NCI-H187 (cell line): ENCODE measurements around the gene KCNAB1.
"Not testable (repeated sequence)": the region's sequence is repeated elsewhere in the genome, so short reads cannot be mapped to it uniquely, and the experiment has no call there.

ENCODE experiments used
- DNase-seq, 2 experiments: peaks; one replicate each; lab custom pipeline; 2025; lab: John Stamatoyannopoulos, UW

KCNAB1 gene

GRCh38 chr3:156273111-156273694 is 152.8 kb downstream of the KCNAB1 start:
- DNase-seq, result no peak

GRCh38 chr3:156274791-156275190 is 154.4 kb downstream of the KCNAB1 start:
- DNase-seq, result no peak

DNA sequence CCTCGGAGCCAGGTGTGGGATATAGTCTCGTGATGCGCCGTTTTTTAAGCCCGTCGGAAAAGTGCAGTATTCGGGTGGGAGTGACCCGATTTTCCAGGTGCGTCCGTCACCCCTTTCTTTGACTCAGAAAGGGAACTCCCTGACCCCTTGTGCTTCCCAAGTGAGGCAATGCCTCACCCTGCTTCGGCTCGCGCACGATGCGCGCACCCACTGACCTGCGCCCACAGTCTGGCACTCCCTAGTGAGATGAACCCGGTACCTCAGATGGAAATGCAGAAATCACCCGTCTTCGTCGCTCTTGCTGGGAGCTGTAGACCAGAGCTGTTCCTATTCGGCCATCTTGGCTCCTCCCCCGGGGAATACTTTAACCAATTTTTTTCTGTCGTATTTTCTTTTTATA is 164.3 kb downstream of the KCNAB1 start:
- not testable (repeated sequence) for DNase-seq

DNA sequence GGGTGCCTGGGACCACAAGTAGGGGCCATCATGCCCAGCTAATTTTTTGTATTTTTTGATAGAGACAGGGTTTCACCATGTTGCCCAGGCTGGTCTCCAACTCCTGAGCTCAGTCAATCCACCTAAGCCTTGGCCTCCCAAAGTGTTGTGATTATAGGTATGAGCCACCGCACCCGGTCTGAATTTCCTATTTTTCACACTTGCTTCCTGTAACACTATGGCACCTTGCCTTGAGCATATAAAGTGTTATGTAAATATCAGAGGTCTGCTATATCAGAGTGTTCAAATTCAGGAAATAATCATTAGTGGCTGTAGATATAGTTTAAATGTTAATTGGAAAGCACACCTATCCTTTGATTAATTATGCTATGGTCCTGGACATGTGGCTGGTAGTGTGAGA is 165.2 kb downstream of the KCNAB1 start:
- no peak for DNase-seq

GRCh38 chr3:156290924-156291271 is 170.5 kb downstream of the KCNAB1 start:
- no peak for DNase-seq

GRCh38 chr3:156291272-156292123 is 171.1 kb downstream of the KCNAB1 start:
- DNase-seq, result no peak

GRCh38 chr3:156293566-156293965 is 173.2 kb downstream of the KCNAB1 start:
- DNase-seq, result no peak

- no peak for DNase-seq
Measured at GRCh38 chr3:156297582-156297981, 177.2 kb downstream of the KCNAB1 start.

- no peak for DNase-seq
Measured at GRCh38 chr3:156298014-156298413, 177.6 kb downstream of the KCNAB1 start.

DNA sequence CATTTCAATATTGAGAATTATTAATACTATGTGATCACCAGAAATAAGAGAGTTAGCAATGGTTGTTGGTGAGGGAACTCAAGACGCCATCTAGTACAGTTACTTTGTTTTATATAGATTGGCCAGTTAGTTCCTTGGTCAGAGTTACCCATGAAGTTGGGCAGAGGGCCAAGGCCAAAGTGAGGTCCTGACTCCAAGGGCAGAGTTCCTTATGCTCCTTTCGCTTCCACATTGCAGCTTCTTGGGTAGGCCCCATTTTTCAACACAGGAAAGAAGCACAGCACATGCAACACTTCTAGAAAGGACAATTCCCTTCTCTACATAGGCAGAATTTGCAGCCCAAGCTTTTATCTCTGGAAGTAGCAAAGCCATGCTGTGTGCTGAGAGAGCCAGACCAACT is 178.6 kb downstream of the KCNAB1 start:
- no peak for DNase-seq

- DNase-seq, result no peak
Measured at GRCh38 chr3:156299569-156299968, 179.2 kb downstream of the KCNAB1 start.

- no peak for DNase-seq
Measured at GRCh38 chr3:156300371-156300770, 180.0 kb downstream of the KCNAB1 start.

DNA sequence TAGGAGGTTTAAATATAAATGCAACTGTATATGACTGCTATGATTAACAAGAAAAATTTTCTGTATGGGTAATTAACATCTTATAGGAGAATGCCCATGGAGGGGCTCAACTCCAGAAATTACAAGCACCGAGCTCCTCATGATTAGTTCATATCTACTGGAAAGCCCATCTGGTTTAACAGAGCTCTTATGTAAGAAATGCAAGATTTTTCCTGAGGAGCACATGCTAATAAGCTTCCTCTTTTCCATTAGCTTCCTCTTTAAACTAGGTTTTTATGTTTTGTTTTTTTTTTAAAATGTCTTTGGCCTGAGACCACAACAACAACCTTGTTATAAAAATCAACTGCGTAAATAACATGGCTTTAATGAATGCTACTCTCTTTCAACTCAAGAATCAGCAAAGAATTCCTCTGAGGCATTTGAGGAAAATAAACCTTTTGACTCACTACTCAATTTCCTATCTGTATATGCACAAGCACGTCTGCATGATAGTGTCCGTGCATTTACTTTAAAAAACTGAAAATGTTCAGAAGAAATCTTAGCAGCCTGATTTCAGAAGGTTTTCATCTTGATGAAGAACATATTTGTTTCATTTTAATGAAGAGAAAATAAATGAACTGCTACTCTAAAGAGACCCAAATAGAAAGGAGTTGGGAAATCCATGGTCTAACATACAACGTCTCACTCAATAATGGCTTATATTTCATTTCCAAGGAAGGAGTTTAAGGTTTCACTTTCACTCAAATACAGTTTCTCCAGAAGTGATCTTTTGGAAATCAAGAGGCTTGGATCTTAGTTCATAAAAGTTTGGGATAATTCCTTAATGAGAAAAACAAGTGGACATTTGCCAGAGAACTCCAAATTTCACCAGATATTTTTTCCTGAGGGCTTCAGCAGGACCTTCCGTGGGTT is 180.8 kb downstream of the KCNAB1 start:
- DNase-seq, result no peak

GRCh38 chr3:156303001-156303707 is 182.8 kb downstream of the KCNAB1 start:
- DNase-seq, result no peak

- DNase-seq, result no peak
Measured at GRCh38 chr3:156304406-156304805, 184.0 kb downstream of the KCNAB1 start.

- DNase-seq, result no peak
Measured at GRCh38 chr3:156305672-156306071, 185.3 kb downstream of the KCNAB1 start.

DNA sequence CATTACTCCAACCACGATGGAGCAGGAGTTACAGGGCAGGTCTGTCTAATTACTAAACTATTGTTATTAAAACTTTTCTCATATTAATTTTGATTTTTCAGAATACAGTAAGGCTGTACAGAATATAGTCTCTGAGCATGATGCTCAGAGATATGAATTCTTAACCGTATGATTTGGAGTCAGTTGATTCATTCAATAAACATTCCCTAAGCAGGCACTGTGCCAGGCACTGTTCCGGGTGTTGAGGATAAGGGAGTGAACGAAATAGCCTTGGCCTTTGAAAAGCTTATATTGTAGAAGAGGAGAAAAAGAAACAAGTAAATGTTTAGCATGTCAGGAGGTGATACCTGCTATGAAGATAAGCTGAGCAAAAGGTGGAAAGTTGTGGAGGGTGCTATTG is 187.3 kb downstream of the KCNAB1 start:
- no peak for DNase-seq

DNA sequence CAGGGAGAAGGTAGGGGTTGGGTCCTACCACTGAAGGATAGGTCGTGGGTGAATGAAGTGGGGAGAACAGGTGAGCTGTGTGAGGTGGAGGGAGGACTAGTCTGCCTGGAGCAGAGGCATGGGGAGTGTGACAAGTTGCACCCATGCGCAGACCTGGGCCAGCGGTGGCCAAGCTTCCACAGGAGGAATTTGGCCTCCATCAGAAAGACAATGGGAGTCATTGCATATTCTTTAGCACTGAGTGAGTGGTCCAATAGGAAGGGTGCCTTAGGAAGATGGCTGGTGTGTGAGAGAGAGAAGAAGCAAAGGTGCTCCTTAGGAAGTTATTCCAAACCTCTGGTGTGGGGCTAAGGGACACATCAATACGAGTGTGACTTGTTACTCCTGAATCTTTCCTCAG is 191.1 kb downstream of the KCNAB1 start:
- no peak for DNase-seq

- no peak for DNase-seq
Measured at GRCh38 chr3:156311930-156312329, 191.6 kb downstream of the KCNAB1 start.

- no peak for DNase-seq
Measured at GRCh38 chr3:156316076-156316475, 195.7 kb downstream of the KCNAB1 start.

DNA sequence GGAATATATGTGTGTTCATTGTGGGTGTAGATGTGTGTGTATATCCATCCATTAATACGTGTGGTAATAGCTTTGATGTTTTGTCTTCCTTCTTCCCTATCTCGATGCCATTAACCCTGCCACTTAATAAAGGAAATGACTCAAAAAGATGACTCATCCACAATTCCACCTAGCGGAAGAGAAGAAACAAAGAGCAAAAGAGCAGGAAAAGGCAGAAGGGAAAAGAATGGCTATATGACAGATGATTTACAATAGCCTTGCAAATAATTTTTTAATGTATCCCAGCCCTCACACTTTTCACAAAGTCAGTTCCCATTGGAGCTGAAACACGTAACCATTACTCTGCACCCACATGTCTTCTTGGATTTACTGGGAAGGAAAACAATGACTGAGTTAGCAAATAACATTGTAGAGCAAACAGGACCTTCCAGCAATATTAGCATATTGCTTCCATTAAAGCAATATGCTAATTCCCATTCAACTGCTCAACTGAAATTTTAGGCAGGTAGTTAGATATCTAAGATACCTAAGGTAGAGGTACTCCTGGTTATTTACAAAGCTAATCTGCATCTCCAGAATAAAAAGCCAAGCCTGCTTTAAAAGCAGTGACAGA is 197.2 kb downstream of the KCNAB1 start:
- no peak for DNase-seq

- DNase-seq, result no peak
Measured at GRCh38 chr3:156321945-156322344, 201.6 kb downstream of the KCNAB1 start.
